GM18951 (cell line): ENCODE data around the gene EGLN2.
"Not testable (repeated sequence)": the region's sequence is repeated elsewhere in the genome, so short reads cannot be mapped to it uniquely, and the experiment has no call there.

Experiments used
- POLR2A ChIP-seq: IDR thresholded peaks from 4 replicates; pipeline ENCODE4 v1.6.1; 2011; ENCODE audit warnings: mild to moderate bottlenecking; ENCODE audit not compliant: insufficient read length, insufficient read depth; ENCODE audit errors: extremely low read depth
- in situ Hi-C: fragments of 300-500 bp; cut with MboI; formaldehyde crosslinking; loops from one replicate; pipeline ENCODE4 v1.12.0; 2022; ENCODE audit warnings: low sequenced_read_pairs, mixed read lengths, inconsistent platforms; ENCODE audit not compliant: unreplicated experiment

Gene EGLN2

GRCh38 chr19:40809358-40810086 lies 10.5 kb downstream of the EGLN2 start:
- in situ Hi-C loops, result no loop called here
- no peak for TF ChIP-seq POLR2A

GRCh38 chr19:40810160-40810559 lies 11.2 kb downstream of the EGLN2 start:
- in situ Hi-C loops, result no loop called here

GRCh38 chr19:40810649-40811408 lies 11.8 kb downstream of the EGLN2 start:
- in situ Hi-C loops, result not testable (repeated sequence)

More at GRCh38 chr19:40810160-40810559, 11.2 kb downstream of the EGLN2 start:
- no peak for TF ChIP-seq POLR2A

- TF ChIP-seq POLR2A, result no peak
- in situ Hi-C loops, result no loop called here
Measured at GRCh38 chr19:40811478-40812341, 12.7 kb downstream of the EGLN2 start.

GRCh38 chr19:40812571-40812970 lies 13.6 kb downstream of the EGLN2 start:
- in situ Hi-C loops, result not testable (repeated sequence)

- in situ Hi-C loops, result no loop called here
- TF ChIP-seq POLR2A, result no peak
Measured at GRCh38 chr19:40813182-40813581, 14.2 kb downstream of the EGLN2 start.

- in situ Hi-C loops, result loop anchor here (5.0 kb wide), 1 partner anchor 143 kb away; no protein-coding TSS in a partner anchor
- no peak for TF ChIP-seq POLR2A
Measured at GRCh38 chr19:40815223-40815622, 16.2 kb downstream of the EGLN2 start.

GRCh38 chr19:40818480-40819399 lies 19.7 kb downstream of the EGLN2 start:
- in situ Hi-C loops, result loop anchor here (5.0 kb wide), 1 partner anchor 146 kb away; no protein-coding TSS in a partner anchor

- in situ Hi-C loops, result loop anchor here (5.0 to 10.0 kb wide), 2 partner anchors 147 to 165 kb away; no protein-coding TSS in a partner anchor
Measured at GRCh38 chr19:40819479-40820234, 20.7 kb downstream of the EGLN2 start.

GRCh38 chr19:40822161-40822560 lies 23.2 kb downstream of the EGLN2 start:
- no peak for TF ChIP-seq POLR2A
- in situ Hi-C loops, result loop anchor here (10.0 kb wide), 1 partner anchor 167 kb away; no protein-coding TSS in a partner anchor

GRCh38 chr19:40822704-40823553 lies 23.9 kb downstream of the EGLN2 start:
- in situ Hi-C loops, result loop anchor here (10.0 kb wide), 1 partner anchor 168 kb away; no protein-coding TSS in a partner anchor

- in situ Hi-C loops, result loop anchor here (10.0 kb wide), 1 partner anchor 170 kb away; no protein-coding TSS in a partner anchor
Measured at GRCh38 chr19:40824916-40825315, 25.9 kb downstream of the EGLN2 start.

- in situ Hi-C loops, result loop anchor here (10.0 kb wide), 1 partner anchor 171 kb away; no protein-coding TSS in a partner anchor
Measured at GRCh38 chr19:40825460-40826095, 26.6 kb downstream of the EGLN2 start.

- in situ Hi-C loops, result loop anchor here (10.0 kb wide), 1 partner anchor 172 kb away; no protein-coding TSS in a partner anchor
Measured at GRCh38 chr19:40826312-40826698, 27.3 kb downstream of the EGLN2 start.

GRCh38 chr19:40826699-40827385 lies 27.9 kb downstream of the EGLN2 start:
- in situ Hi-C loops, result loop anchor here (10.0 kb wide), 1 partner anchor 172 kb away; no protein-coding TSS in a partner anchor
